Sigmoid colon (tissue), 4 donors: ENCODE measurements around the gene GEMIN7.

Experiments
- CTCF ChIP-seq, 4 experiments: fragments of 450-650 bp in 3 of 4; fragments of 200-600 bp in 1 of 4; IDR thresholded peaks; one replicate each; pipeline ENCODE4 v1.5.1; 2016 to 2019; ENCODE audit warnings: antibody characterized with exemption in 4 of 4, mild to moderate bottlenecking in 3 of 4, moderate library complexity in 2 of 4
- POLR2A ChIP-seq, 2 donors: fragments of 450-650 bp; IDR thresholded peaks; one replicate each; pipeline ENCODE4 v1.6.1; 2016; ENCODE audit warnings: antibody characterized with exemption in 2 of 2, mild to moderate bottlenecking in 2 of 2, moderate library complexity in 2 of 2
- POLR2AphosphoS5 ChIP-seq, 4 donors: sonication (generic); formaldehyde crosslinking; IDR thresholded peaks; one replicate each; pipeline ENCODE4 v1.6.1; 2017; ENCODE audit warnings: antibody characterized with exemption in 4 of 4

- TF ChIP-seq POLR2AphosphoS5 (IDR thresholded peaks at IDR 0.05), result no peak
- no peak for TF ChIP-seq CTCF (IDR thresholded peaks at IDR 0.05)
- no peak for TF ChIP-seq POLR2A (IDR thresholded peaks at IDR 0.05)
These were observed 15.1 kb downstream of the GEMIN7 start for GRCh38 chr19:45094137-45094536.
